Measurements from ENCODE around the gene LCE5A.

The LCE5A gene

GRCh38 chr1:152515434-152515783 is 4.8 kb downstream of the LCE5A start:
- H3K4me3 ChIP-seq (ENCODE audit: low read depth, low read length): no peak overlapping the region
- in situ Hi-C loops (cut with HindIII; ENCODE audit: low sequenced_read_pairs): no loop called here
- TF ChIP-seq CTCF (IDR thresholded peaks at IDR 0.05; ENCODE audit: low read depth, low read length, missing control alignments): no peak
- no peak for DNase-seq (ENCODE audit: low read depth)

GRCh38 chr1:152516082-152516481 is 5.5 kb downstream of the LCE5A start:
- DNase-seq (ENCODE audit: low read depth): no peak
- no peak for TF ChIP-seq CTCF (IDR thresholded peaks at IDR 0.05; ENCODE audit: low read depth, low read length, missing control alignments)
- H3K4me3 ChIP-seq (ENCODE audit: low read depth, low read length): no peak overlapping the region
- in situ Hi-C loops (cut with HindIII; ENCODE audit: low sequenced_read_pairs): no loop called here

DNA sequence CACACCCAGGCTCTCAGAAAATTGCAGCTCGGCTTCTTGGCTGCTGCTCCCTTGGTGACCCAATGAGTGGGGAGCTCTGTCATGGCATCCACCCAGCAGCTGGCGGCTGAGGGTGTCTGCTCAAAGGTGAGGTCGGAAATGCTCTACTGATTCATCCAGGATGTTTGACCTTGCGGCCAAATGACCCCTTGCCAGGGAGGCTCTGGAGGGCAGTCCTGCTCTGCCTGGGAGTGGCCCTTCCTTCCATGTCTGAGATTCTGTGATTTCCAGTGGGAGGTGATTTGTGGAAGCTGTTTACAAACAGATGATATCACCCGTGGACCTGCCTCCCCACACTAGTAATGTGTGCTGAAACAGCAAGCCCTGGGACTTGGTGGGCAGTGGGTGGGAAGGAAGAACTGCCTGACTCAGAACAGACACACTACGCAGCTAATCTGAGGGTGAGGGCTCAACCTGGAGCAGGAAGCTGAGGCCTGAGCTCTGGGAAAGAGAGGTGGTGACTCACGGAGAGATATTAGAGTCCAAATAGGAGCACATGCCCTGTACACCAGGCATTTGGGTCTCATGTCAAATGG is 6.7 kb downstream of the LCE5A start:
- in situ Hi-C loops (cut with HindIII; ENCODE audit: low sequenced_read_pairs): no loop called here
- TF ChIP-seq CTCF (IDR thresholded peaks at IDR 0.05; ENCODE audit: low read depth, low read length, missing control alignments): no peak
- no peak for DNase-seq (ENCODE audit: low read depth)
- H3K4me3 ChIP-seq (ENCODE audit: low read depth, low read length): no peak overlapping the region

DNA sequence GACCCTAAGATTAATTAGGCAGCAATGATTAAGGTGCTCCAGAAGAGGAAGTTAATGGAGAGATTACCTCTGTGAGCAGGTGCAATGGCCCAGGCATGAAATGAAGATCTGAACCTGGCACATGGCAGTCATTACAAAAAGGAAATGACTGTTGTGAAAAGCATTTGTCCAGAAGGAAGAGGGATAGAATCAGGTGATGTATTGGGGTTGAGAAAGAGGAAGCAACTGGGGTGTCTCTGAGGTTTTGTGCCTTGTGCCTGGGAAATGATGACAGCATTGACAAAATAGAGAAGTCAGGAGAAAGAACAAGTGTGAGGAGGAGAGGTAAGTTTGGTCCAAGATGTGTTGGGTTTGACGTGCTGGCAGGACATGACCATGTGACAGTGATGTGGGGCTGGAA is 9.2 kb downstream of the LCE5A start:
- H3K4me3 ChIP-seq (ENCODE audit: low read depth, low read length): no peak overlapping the region
- no peak for TF ChIP-seq CTCF (IDR thresholded peaks at IDR 0.05; ENCODE audit: low read depth, low read length, missing control alignments)
- no peak for DNase-seq (ENCODE audit: low read depth)
- in situ Hi-C loops (cut with HindIII; ENCODE audit: low sequenced_read_pairs): no loop called here

- no peak for DNase-seq (ENCODE audit: low read depth)
- in situ Hi-C loops (cut with HindIII; ENCODE audit: low sequenced_read_pairs): no loop called here
- H3K4me3 ChIP-seq (ENCODE audit: low read depth, low read length): no peak overlapping the region
- no peak for TF ChIP-seq CTCF (IDR thresholded peaks at IDR 0.05; ENCODE audit: low read depth, low read length, missing control alignments)
Observed at GRCh38 chr1:152520561-152521090, 10.0 kb downstream of the LCE5A start.

GRCh38 chr1:152525080-152525641 is 14.6 kb downstream of the LCE5A start:
- no peak for DNase-seq (ENCODE audit: low read depth)
- in situ Hi-C loops (cut with HindIII; ENCODE audit: low sequenced_read_pairs): no loop called here
- H3K4me3 ChIP-seq (ENCODE audit: low read depth, low read length): no peak overlapping the region
- no peak for TF ChIP-seq CTCF (IDR thresholded peaks at IDR 0.05; ENCODE audit: low read depth, low read length, missing control alignments)

Data from astrocyte of the cerebellum (primary cell).